Neural cell (in vitro differentiated cells): ENCODE measurements around the gene UBA5. TPM values are rescaled to one million over a fixed set of nuclear protein-coding genes. Genes with fewer than 3 reads are reported as not detected.

Experiments used
- H2AFZ ChIP-seq: fragments of 200-600, 300-800 bp; sonication (generic), shearing (Covaris generic); 2 replicates; pipeline ENCODE4 v1.6.0; 2014; ENCODE audit warnings: low read depth, mild to moderate bottlenecking, antibody characterized with exemption, low read length, moderate library complexity
- H3F3A ChIP-seq: fragments of 200-600 bp; shearing (Covaris generic); 2 replicates; pipeline ENCODE4 v1.6.1; 2016; ENCODE audit warnings: mild to moderate bottlenecking, moderate library complexity, mixed read lengths, antibody characterized with exemption, low read length; ENCODE audit not compliant: insufficient read depth, poor library complexity, severe bottlenecking
- H3K27ac ChIP-seq: fragments of 200-600, 300-800 bp; sonication (generic), shearing (Covaris generic); 2 replicates; pipeline ENCODE4 v1.5.1; 2014; ENCODE audit warnings: mild to moderate bottlenecking, low read length, moderate library complexity
- H3K27me3 ChIP-seq: fragments of 300-800, 200-600 bp; sonication (generic), shearing (Covaris generic); 2 replicates; pipeline ENCODE4 v1.6.0; 2014; ENCODE audit warnings: mild to moderate bottlenecking, low read depth, low read length, moderate library complexity; ENCODE audit not compliant: insufficient read depth
- H3K36me3 ChIP-seq: fragments of 300-800, 200-600 bp; sonication (generic), shearing (Covaris generic); 2 replicates; pipeline ENCODE4 v1.5.1; 2014; ENCODE audit warnings: mild to moderate bottlenecking, antibody characterized with exemption, low read length, moderate library complexity; ENCODE audit not compliant: insufficient read depth
- H3K4me2 ChIP-seq: fragments of 300-800, 200-600 bp; sonication (generic), shearing (Covaris generic); 2 replicates; pipeline ENCODE4 v1.6.0; 2014; ENCODE audit warnings: mild to moderate bottlenecking, low read length
- H3K4me3 ChIP-seq: fragments of 300-800, 200-600 bp; sonication (generic), shearing (Covaris generic); 2 replicates; pipeline ENCODE4 v1.5.1; 2014; ENCODE audit warnings: mild to moderate bottlenecking, low read length, moderate library complexity
- H3K79me2 ChIP-seq: fragments of 200-600 bp; shearing (Covaris generic); replicated peaks from 2 replicates; pipeline ENCODE4 v1.6.0; 2014; ENCODE audit warnings: mild to moderate bottlenecking, low read length, moderate library complexity; ENCODE audit not compliant: insufficient read depth
- H3K9ac ChIP-seq: fragments of 300-800, 200-600 bp; sonication (generic), shearing (Covaris generic); 2 replicates; pipeline ENCODE4 v1.6.1; 2016; ENCODE audit warnings: mild to moderate bottlenecking, low read length, mixed read lengths
- H3K9me2 ChIP-seq: fragments of 200-600 bp; shearing (Covaris generic); 2 replicates; pipeline ENCODE4 v1.6.1; 2016; ENCODE audit warnings: mild to moderate bottlenecking, low read length, mixed read lengths; ENCODE audit not compliant: insufficient read depth
- H3K9me3 ChIP-seq: fragments of 200-600, 300-800 bp; sonication (generic), shearing (Covaris generic); 2 replicates; pipeline ENCODE4 v1.6.1; 2016; ENCODE audit warnings: mild to moderate bottlenecking, mixed run types, low read length, moderate library complexity, mixed read lengths
- H4K20me1 ChIP-seq: fragments of 200-600 bp; shearing (Covaris generic); 2 replicates; pipeline ENCODE4 v1.6.1; 2016; ENCODE audit warnings: mild to moderate bottlenecking, mixed run types; ENCODE audit not compliant: insufficient read depth
- EP300 ChIP-seq: fragments of 450-650 bp; conservative IDR thresholded peaks from 2 replicates; pipeline ENCODE4 v1.6.1; 2014; ENCODE audit warnings: antibody characterized with exemption, mild to moderate bottlenecking, moderate library complexity; ENCODE audit not compliant: poor library complexity, severe bottlenecking
- MXI1 ChIP-seq: fragments of 450-650 bp; conservative IDR thresholded peaks from 2 replicates; pipeline ENCODE4 v1.6.1; 2014; ENCODE audit warnings: antibody characterized with exemption, mild to moderate bottlenecking; ENCODE audit not compliant: poor library complexity, severe bottlenecking
- POLR2AphosphoS5 ChIP-seq: IDR thresholded peaks from 2 replicates; pipeline ENCODE4 v1.6.1; 2012
- RAD21 ChIP-seq: fragments of 450-650 bp; conservative IDR thresholded peaks from 2 replicates; pipeline ENCODE4 v1.6.1; 2014; ENCODE audit warnings: antibody characterized with exemption, mild to moderate bottlenecking, moderate library complexity
- SMC3 ChIP-seq: fragments of 450-650 bp; conservative IDR thresholded peaks from 2 replicates; pipeline ENCODE4 v1.6.1; 2014; ENCODE audit warnings: antibody characterized with exemption, mild to moderate bottlenecking, moderate library complexity; ENCODE audit not compliant: poor library complexity
- TAF1 ChIP-seq: IDR thresholded peaks from 2 replicates; pipeline ENCODE4 v1.6.1; 2012; ENCODE audit warnings: low read depth
- polyA plus RNA-seq: library from polyadenylated mRNA; depleted of rRNA; stranded (reverse); fragments of >200 nt; gene quantifications from 2 replicates; pipeline ENCODE4 v1.2.3, GENCODE V29; 2014
- TF ChIP-seq, protein P1 (sequence below): fragments of 450-650 bp; IDR thresholded peaks from 2 replicates; pipeline ENCODE4 v1.5.1; 2014; ENCODE audit warnings: antibody characterized with exemption, mild to moderate bottlenecking, moderate library complexity; ENCODE audit not compliant: poor library complexity, severe bottlenecking
- TF ChIP-seq, protein P2 (sequence below): IDR thresholded peaks from 2 replicates; pipeline ENCODE4 v1.6.1; 2012; ENCODE audit warnings: borderline replicate concordance

UBA5 gene
- polyA plus RNA-seq, 1 donor from 2014 or later, result 77.8 TPM

DNA sequence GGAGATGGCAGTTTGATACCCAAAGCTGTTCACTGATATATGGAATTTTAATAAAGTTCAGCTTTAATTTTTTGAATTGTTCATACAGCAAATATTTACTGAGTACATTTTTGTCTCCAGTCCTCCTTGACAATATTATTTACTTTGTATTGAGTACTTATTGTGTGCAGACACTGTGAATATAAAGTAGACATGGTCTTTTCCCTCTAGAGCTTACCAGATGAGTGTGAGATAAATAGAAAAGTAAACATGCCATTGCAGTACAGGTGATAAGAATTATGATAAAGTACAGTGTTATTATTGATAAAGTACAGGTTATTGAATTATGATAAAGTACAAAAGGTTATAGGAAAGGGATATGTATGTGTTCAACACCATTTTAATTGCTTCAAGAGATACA, 2.1 kb downstream of the UBA5 start:
- Histone ChIP-seq H3K4me3 (peak overlapping the region; percentile 90), H3K9ac (no peak overlapping the region)

DNA sequence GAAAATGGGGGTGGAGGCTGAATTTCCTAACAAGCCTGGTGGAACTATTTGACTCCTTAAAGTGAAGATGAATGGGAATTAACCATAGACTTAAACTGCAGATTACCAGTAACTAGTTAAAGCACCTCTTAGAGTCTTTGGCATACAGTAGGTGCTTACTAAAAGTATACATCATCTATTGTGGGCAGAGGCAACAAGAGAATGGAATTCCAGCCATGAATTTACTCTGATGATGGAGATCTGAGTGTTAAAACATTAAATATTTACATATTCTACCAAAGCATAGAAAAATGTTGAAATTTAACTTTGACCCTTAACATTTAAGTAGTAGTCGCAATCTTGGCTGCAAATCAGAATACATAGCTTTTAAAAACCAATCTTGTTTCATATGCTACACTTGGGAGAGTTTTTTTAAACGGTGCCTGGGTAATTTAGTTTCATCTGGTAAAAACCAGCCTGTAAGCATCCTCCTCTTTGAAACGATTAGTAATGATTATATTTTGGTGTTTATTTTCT, 5.2 kb downstream of the UBA5 start:
- Histone ChIP-seq H3K9me3 (no peaks in the 10 kb centered on the region), H3K36me3 (no peaks in the 10 kb centered on the region), H3K27me3 (no peaks in the 10 kb centered on the region), H3F3A (no peaks in the 10 kb centered on the region), H3K9me2 (no peaks in the 10 kb centered on the region), H2AFZ (no peak overlapping the region), H3K79me2 (peaks cover 34% of the 10 kb centered on the region), H4K20me1 (no peaks in the 10 kb centered on the region), H3K4me3 (no peak overlapping the region), H3K4me2 (no peak overlapping the region), H3K27ac (no peak overlapping the region), H3K9ac (no peak overlapping the region)
- no peak for TF ChIP-seq MXI1
- TF ChIP-seq TAF1, result no peak
- TF ChIP-seq, protein P1, sequence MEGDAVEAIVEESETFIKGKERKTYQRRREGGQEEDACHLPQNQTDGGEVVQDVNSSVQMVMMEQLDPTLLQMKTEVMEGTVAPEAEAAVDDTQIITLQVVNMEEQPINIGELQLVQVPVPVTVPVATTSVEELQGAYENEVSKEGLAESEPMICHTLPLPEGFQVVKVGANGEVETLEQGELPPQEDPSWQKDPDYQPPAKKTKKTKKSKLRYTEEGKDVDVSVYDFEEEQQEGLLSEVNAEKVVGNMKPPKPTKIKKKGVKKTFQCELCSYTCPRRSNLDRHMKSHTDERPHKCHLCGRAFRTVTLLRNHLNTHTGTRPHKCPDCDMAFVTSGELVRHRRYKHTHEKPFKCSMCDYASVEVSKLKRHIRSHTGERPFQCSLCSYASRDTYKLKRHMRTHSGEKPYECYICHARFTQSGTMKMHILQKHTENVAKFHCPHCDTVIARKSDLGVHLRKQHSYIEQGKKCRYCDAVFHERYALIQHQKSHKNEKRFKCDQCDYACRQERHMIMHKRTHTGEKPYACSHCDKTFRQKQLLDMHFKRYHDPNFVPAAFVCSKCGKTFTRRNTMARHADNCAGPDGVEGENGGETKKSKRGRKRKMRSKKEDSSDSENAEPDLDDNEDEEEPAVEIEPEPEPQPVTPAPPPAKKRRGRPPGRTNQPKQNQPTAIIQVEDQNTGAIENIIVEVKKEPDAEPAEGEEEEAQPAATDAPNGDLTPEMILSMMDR, result no peak
- no peak for TF ChIP-seq RAD21
- no peak for TF ChIP-seq POLR2AphosphoS5
- TF ChIP-seq, protein P2, sequence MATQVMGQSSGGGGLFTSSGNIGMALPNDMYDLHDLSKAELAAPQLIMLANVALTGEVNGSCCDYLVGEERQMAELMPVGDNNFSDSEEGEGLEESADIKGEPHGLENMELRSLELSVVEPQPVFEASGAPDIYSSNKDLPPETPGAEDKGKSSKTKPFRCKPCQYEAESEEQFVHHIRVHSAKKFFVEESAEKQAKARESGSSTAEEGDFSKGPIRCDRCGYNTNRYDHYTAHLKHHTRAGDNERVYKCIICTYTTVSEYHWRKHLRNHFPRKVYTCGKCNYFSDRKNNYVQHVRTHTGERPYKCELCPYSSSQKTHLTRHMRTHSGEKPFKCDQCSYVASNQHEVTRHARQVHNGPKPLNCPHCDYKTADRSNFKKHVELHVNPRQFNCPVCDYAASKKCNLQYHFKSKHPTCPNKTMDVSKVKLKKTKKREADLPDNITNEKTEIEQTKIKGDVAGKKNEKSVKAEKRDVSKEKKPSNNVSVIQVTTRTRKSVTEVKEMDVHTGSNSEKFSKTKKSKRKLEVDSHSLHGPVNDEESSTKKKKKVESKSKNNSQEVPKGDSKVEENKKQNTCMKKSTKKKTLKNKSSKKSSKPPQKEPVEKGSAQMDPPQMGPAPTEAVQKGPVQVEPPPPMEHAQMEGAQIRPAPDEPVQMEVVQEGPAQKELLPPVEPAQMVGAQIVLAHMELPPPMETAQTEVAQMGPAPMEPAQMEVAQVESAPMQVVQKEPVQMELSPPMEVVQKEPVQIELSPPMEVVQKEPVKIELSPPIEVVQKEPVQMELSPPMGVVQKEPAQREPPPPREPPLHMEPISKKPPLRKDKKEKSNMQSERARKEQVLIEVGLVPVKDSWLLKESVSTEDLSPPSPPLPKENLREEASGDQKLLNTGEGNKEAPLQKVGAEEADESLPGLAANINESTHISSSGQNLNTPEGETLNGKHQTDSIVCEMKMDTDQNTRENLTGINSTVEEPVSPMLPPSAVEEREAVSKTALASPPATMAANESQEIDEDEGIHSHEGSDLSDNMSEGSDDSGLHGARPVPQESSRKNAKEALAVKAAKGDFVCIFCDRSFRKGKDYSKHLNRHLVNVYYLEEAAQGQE, result no peak
- TF ChIP-seq SMC3, result no peak
- no peak for TF ChIP-seq EP300

More for the DNA sequence above, 2.1 kb downstream of the UBA5 start:
- H3K27ac ChIP-seq, result no peak overlapping the region
- H4K20me1 ChIP-seq, result no peaks in the 10 kb centered on the region
- H2AFZ ChIP-seq, result no peak overlapping the region
- no peaks in the 10 kb centered on the region for H3F3A ChIP-seq
- H3K9me2 ChIP-seq, result no peaks in the 10 kb centered on the region
- TF ChIP-seq, protein P2, result no peak
- peaks cover 35% of the 10 kb centered on the region for H3K79me2 ChIP-seq
- H3K9me3 ChIP-seq, result no peaks in the 10 kb centered on the region
- H3K4me2 ChIP-seq, result peak overlapping the region; percentile 82
- no peaks in the 10 kb centered on the region for H3K36me3 ChIP-seq
- no peaks in the 10 kb centered on the region for H3K27me3 ChIP-seq
